Upper lobe of right lung (tissue), 1 donor: ENCODE data around the gene NDUFB2. TPM values are rescaled to one million over a fixed set of nuclear protein-coding genes. Genes with fewer than 3 reads are reported as not detected.
"Not testable (repeated sequence)": the region's sequence is repeated elsewhere in the genome, so short reads cannot be mapped to it uniquely, and the experiment has no call there.

Experiments used
- ATAC-seq: fragments of 200-7000 bp; cut with Tn5 transposase; one replicate; pipeline ENCODE4 v1.9.1; 2020; ENCODE audit warnings: mild to moderate bottlenecking, moderate library complexity
- DNase-seq: peaks from one replicate; pipeline ENCODE4 v3.0.0-alpha.2; 2020
- H3K27ac ChIP-seq: fragments of 200-600 bp; one replicate; pipeline ENCODE4 v1.8.0; 2022
- H3K27me3 ChIP-seq: fragments of 200-600 bp; one replicate; pipeline ENCODE4 v1.8.0; 2022; ENCODE audit warnings: mild to moderate bottlenecking
- H3K36me3 ChIP-seq: fragments of 200-600 bp; one replicate; pipeline ENCODE4 v1.8.0; 2022
- H3K4me1 ChIP-seq: fragments of 200-600 bp; one replicate; pipeline ENCODE4 v1.8.0; 2022
- H3K4me3 ChIP-seq: fragments of 200-600 bp; one replicate; pipeline ENCODE4 v1.8.0; 2022; ENCODE audit warnings: mild to moderate bottlenecking
- H3K9me3 ChIP-seq: fragments of 200-600 bp; one replicate; pipeline ENCODE4 v1.8.0; 2022
- intact Hi-C: fragments of 100-400 bp; cut with DNase I; formaldehyde crosslinking; loops from one replicate; pipeline ENCODE4 v1.11.0; 2022
- total RNA-seq: library from RNA; stranded (reverse); fragmentation: NEBNext Ultra II Directional; extraction: Animal tissue kit (Norgen Biotek cat#: 25700); gene quantifications from one replicate; pipeline ENCODE4 v1.2.1, GENCODE V29; 2021
- TF ChIP-seq, protein P1 (sequence below): fragments of 200-600 bp; IDR thresholded peaks from one replicate; pipeline ENCODE4 v1.8.0; 2022; ENCODE audit warnings: antibody characterized with exemption
- donor health status: DM: no; HTN: yes; CAD: no; lungs with severe emphysema.

Gene NDUFB2
- total RNA-seq, 1 donor from 2014 or later = 160 TPM

DNA sequence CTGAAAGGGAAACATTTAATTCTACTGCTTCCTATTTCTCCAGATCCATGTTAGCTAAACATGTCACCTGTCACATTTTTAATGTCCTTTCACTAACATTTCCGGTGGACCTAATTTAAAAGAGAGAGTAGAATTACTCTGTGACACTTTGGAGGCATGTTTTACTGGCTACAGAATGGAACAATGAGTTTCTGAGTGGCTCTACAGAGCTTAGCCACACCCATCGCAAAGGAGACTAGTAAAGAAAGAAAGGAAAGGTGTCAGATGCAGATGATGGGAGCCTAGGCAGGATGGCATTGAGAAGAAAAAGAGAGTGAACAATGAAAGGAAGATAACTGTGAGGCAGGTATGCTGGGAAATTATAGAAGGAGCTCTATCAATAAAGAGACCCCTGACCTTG lies 35.9 kb downstream of the NDUFB2 start:
- TF ChIP-seq, protein P1, sequence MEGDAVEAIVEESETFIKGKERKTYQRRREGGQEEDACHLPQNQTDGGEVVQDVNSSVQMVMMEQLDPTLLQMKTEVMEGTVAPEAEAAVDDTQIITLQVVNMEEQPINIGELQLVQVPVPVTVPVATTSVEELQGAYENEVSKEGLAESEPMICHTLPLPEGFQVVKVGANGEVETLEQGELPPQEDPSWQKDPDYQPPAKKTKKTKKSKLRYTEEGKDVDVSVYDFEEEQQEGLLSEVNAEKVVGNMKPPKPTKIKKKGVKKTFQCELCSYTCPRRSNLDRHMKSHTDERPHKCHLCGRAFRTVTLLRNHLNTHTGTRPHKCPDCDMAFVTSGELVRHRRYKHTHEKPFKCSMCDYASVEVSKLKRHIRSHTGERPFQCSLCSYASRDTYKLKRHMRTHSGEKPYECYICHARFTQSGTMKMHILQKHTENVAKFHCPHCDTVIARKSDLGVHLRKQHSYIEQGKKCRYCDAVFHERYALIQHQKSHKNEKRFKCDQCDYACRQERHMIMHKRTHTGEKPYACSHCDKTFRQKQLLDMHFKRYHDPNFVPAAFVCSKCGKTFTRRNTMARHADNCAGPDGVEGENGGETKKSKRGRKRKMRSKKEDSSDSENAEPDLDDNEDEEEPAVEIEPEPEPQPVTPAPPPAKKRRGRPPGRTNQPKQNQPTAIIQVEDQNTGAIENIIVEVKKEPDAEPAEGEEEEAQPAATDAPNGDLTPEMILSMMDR = no peak

DNA sequence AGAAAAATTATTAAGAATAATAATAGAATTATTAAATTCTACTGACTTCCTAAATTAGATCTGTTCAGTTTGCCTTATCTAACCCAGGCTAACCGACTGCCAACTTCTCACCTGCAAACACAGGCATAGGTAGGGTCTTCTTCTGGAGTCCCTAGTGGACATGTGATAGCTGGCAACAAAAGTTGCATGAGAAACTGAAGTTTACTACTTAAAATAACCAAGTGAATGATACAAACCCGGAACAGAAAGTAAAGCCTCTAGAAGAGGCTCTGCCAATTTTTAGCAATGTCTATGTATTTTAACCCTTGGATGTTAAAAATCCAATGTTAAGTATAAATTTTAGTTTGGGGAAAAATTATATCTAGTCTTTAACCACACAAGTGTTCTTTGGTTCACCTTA lies 37.6 kb downstream of the NDUFB2 start:
- intact Hi-C loops = no loop called here
- TF ChIP-seq, protein P1 = no peak
- DNase-seq (no peak), ATAC-seq (no peak)
- peaks cover 20% of the 10 kb centered on the region for H3K36me3 ChIP-seq
- no peaks in the 10 kb centered on the region for H3K27me3 ChIP-seq
- no peak overlapping the region for H3K4me3 ChIP-seq
- no peaks in the 10 kb centered on the region for H3K9me3 ChIP-seq
- H3K27ac ChIP-seq = no peak overlapping the region
- H3K4me1 ChIP-seq = no peaks in the 10 kb centered on the region

More for the DNA sequence above, 35.9 kb downstream of the NDUFB2 start:
- Histone ChIP-seq H3K4me3 (no peak overlapping the region), H3K9me3 (no peaks in the 10 kb centered on the region), H3K27ac (no peak overlapping the region), H3K4me1 (no peaks in the 10 kb centered on the region), H3K27me3 (no peaks in the 10 kb centered on the region), H3K36me3 (peaks cover 6% of the 10 kb centered on the region)
- ATAC-seq (no peak), DNase-seq (no peak)
- intact Hi-C loops = no loop called here

DNA sequence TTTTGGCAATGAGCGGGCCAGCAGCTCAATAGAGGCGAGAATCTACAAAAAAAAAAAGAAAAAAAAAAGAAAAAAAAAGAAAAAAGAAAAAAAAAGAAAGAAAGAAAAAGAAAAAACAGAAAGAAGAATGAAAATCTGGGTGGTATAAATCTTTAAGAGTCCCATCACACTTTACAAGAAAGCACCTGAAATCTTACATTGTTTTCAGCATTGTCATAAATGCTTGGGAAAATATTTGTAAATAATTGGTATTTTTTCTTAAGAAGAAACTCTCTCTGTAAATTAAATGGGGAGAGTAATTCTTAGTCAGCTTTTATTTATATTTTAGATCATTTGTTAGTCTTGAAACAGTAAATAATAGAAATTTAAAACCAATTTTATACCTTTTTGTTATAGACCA lies 38.2 kb downstream of the NDUFB2 start:
- no peak overlapping the region for H3K4me3 ChIP-seq
- peaks cover 26% of the 10 kb centered on the region for H3K36me3 ChIP-seq
- no peak overlapping the region for H3K27ac ChIP-seq
- DNase-seq = no peak
- intact Hi-C loops = no loop called here
- no peak for ATAC-seq
- no peaks in the 10 kb centered on the region for H3K27me3 ChIP-seq
- no peaks in the 10 kb centered on the region for H3K9me3 ChIP-seq
- no peaks in the 10 kb centered on the region for H3K4me1 ChIP-seq
- TF ChIP-seq, protein P1 = no peak

DNA sequence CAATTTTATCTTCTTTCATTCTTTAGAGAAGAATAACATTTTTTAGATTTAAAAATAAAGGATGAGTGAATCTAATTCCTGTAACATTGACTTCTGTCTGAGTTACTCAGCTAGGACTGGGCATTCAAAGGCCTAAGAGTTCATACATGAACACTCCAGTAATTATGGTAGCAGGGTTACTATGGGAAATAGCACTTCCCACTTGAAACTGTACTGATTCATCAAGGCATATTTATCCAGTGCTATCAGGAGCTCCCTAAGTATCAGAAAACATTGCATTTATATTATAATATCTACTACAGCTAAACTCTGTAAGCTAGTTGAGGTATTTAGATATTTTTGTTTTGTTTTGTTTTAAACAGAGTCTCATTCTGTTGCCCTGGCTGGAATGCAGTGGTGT lies 41.8 kb downstream of the NDUFB2 start:
- no peaks in the 10 kb centered on the region for H3K27me3 ChIP-seq
- DNase-seq = no peak
- peaks cover 21% of the 10 kb centered on the region for H3K36me3 ChIP-seq
- H3K9me3 ChIP-seq = no peaks in the 10 kb centered on the region
- no peak overlapping the region for H3K4me3 ChIP-seq
- no peak overlapping the region for H3K27ac ChIP-seq
- TF ChIP-seq, protein P1 = no peak
- no peaks in the 10 kb centered on the region for H3K4me1 ChIP-seq
- intact Hi-C loops = no loop called here
- ATAC-seq = no peak

DNA sequence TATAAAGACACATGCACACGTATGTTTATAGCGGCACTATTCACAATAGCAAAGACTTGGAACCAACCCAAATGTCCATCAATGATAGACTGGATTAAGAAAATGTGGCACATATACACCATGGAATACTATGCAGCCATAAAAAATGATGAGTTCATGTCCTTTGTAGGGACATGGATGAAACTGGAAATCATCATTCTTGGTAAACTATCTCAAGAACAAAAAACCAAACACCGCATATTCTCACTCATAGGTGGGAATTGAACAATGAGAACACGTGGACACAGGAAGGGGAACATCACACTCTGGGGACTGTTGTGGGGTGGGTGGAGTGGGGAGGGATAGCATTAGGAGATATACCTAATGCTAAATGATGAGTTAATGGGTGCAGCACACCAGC lies 46.7 kb downstream of the NDUFB2 start:
- H3K9me3 ChIP-seq, intact Hi-C loops, DNase-seq, H3K27ac ChIP-seq, H3K4me1 ChIP-seq, ATAC-seq, H3K4me3 ChIP-seq, H3K27me3 ChIP-seq: not testable (repeated sequence)
- H3K36me3 ChIP-seq = peaks cover 38% of the 10 kb centered on the region

DNA sequence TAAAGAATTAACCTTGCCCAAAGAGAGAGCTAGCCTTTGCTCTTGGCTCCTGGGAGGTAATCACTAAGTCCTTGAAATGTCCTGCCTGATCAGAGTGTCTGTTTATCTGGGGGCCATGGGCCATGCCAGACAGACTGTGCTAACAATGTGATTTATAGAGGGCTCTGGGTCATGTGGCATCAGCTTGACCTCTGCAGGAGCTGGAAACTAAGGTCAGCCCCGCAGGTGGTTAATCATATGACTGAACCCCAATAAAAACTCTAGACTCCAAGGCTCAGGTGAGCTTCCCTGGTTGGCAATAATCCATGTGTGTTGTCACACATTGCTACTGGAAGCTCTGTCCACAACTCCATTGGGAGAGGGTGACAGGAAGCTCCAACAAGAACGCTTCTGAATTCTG lies 47.5 kb downstream of the NDUFB2 start:
- no peaks in the 10 kb centered on the region for H3K4me1 ChIP-seq
- no peak for DNase-seq
- intact Hi-C loops = no loop called here
- TF ChIP-seq, protein P1 = no peak
- no peak for ATAC-seq
- peaks cover 37% of the 10 kb centered on the region for H3K36me3 ChIP-seq
- no peaks in the 10 kb centered on the region for H3K9me3 ChIP-seq
- H3K27ac ChIP-seq = no peak overlapping the region
- H3K4me3 ChIP-seq = no peak overlapping the region
- H3K27me3 ChIP-seq = no peaks in the 10 kb centered on the region
